Suprapubic skin (tissue), 4 donors: ENCODE data around the gene SIRPB2.

Experiments
- CTCF ChIP-seq, 2 donors: fragments of 200-600 bp in 1 of 2; fragments of 450-650 bp in 1 of 2; sonication (generic) in 1 of 2; IDR thresholded peaks; one replicate each; pipeline ENCODE4 v1.5.1; 2016 to 2019; ENCODE audit warnings: antibody characterized with exemption in 2 of 2, mild to moderate bottlenecking in 1 of 2, moderate library complexity in 1 of 2
- EP300 ChIP-seq: sonication (generic); formaldehyde crosslinking; IDR thresholded peaks from one replicate; pipeline ENCODE4 v1.6.1; 2017; ENCODE audit warnings: antibody characterized with exemption
- POLR2A ChIP-seq, 2 donors: fragments of 450-650 bp; IDR thresholded peaks; one replicate each; pipeline ENCODE4 v1.6.1; 2017; ENCODE audit warnings: antibody characterized with exemption in 2 of 2, mild to moderate bottlenecking in 2 of 2, moderate library complexity in 2 of 2
- POLR2AphosphoS5 ChIP-seq, 3 donors: sonication (generic); formaldehyde crosslinking; IDR thresholded peaks; one replicate each; pipeline ENCODE4 v1.6.1; 2017; ENCODE audit warnings: antibody characterized with exemption in 3 of 3

GRCh38 chr20:1441133-1441532 lies 50.1 kb downstream of the SIRPB2 start:
- no peak for TF ChIP-seq POLR2AphosphoS5 (IDR thresholded peaks at IDR 0.05)
- no peak for TF ChIP-seq CTCF (IDR thresholded peaks at IDR 0.05)
- TF ChIP-seq POLR2A (IDR thresholded peaks at IDR 0.05): no peak
- TF ChIP-seq EP300: no peak
